GM11168 (cell line): ENCODE results near the gene RTP5.
"Not testable (repeated sequence)": the region's sequence is repeated elsewhere in the genome, so short reads cannot be mapped to it uniquely, and the experiment has no call there.

Source experiments
- in situ Hi-C: fragments of 300-500 bp; cut with MboI; formaldehyde crosslinking; loops from one replicate; pipeline ENCODE4 v1.12.0; 2022; ENCODE audit warnings: low sequenced_read_pairs; ENCODE audit not compliant: unreplicated experiment

RTP5 gene

DNA sequence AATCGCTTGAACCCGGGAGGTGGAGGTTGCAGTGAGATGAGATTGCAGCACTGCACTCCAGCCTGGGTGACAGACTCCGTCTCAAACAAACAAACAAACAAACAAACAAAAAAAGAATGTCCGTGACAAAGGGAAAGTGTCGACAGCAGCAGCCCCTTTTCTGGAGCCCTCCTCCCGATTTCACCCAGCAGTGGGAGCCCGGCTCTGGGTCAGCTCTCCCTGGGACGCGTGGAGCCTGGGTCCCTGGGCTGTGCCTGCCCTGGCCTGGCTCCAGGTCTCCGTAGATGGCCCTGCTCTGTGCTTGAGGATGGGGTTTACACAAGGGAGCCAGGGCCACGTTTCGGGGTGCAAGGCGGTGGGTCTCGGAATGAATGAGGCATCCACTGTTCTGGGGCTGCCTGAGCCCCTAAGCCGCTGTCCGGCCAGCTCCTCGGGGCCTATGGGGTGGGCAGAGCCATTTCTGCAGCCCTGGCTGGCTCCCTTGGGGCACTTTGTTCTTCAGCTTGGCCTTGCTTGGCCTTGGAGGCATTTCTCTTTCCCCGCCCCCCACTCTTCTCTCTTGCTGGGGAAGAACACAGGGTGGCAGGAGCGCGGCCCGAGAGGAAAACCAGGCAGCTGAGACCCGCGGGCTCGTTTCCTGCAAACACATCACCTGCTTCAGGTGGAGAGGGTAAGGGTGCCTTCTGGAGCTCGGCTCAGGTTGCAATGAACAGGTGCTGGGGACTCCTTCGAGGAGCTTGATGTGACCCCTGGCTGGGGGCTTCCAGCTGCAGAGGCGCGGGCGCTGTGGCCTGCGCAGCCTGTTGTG, 29.1 kb downstream of the RTP5 start:
- in situ Hi-C loops = no loop called here

DNA sequence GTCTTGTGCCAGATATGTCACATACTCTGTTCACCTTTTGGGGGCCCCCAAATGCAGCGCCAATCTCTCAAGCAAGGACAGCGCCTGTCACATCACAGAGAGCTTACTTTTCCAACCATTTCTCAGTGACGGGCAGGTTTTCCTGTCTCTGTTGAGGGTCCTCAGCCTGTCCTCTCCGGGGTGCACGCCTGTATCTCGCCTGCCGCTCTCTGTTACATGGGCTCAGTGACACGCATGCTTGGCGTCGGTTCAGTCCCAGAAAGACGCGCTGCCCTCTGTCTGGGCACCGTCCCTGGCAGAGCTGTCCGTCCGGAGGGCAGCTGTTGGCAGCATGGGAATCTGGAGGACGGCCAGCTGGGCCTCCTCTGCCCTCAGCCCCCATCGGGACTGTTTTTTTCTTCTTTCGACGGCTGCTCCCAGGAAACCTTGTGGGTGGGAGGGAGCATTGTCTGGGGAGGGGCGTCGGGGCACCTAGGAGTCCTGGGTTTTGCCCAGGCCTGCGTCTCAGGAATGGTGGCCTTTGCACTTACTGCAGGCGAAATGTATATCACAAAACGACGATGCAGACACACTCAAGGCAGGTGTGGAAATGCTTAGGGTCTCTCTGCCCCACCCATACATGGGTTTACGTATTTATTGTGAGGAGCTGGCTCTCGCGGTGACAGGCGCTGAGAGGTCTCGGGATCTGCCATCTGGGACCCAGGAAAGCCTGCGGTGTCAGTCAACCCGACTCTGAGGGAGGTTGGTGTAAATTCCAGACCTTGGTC, 30.9 kb downstream of the RTP5 start:
- in situ Hi-C loops = no loop called here

DNA sequence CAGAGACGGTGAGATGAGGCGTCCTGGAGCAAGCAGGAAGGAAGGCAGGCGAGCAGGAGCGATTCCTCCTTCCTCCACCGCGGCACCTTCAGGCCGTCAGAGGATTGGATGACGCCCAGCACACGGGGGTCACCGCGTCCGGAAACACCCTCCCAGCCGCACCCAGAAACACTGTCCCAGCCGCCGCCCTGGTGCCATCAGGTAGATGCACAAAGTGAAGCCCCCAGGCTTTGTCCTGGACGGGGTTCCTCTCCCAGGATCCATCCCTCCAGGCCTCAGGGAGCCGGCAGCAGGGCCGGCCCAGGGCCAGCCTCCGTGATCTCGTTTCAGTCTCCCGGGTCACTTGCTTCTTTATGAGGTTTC, 31.5 kb downstream of the RTP5 start:
- in situ Hi-C loops = no loop called here

DNA sequence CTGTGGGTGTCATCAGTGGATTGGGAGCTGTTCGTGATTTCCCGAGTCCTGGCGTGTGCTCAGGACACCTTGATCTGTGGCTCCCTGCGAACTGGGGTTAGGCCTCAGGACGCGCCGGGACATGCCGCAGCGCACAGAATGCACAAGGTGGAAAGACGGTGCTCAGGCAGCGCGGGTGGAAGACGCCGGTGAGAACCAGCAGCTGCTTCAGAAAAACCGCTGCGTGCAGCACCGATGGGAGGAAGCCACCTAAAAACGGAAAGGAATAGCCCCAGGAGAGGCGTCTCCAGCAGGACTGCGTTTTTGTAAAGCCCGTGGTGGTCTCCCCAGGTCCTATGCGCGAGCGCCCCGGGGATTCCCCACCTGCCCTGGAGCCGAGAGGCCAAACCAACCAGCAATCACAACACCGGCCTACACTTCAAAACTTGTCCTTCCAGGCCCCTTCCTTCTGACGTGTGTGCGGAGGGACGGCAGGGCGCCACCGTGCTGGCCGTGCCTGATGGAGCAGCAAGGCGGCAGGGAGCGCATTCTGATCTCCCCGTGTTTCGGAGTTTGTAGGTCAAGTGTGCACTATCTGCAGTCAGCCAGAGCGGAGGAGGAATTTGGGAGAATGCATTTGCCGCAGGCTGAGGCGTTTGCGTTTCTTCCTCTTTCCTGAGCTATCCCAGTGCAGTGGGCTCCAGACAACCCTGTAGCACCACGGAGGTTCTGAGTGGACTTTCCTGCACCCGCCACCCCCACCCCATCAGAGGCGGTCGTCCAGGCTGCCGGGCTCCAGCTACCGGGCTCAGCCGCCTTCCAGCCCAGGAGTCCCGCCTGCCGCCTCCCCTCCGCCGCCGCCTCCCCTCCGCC, 32.2 kb downstream of the RTP5 start:
- in situ Hi-C loops = no loop called here

DNA sequence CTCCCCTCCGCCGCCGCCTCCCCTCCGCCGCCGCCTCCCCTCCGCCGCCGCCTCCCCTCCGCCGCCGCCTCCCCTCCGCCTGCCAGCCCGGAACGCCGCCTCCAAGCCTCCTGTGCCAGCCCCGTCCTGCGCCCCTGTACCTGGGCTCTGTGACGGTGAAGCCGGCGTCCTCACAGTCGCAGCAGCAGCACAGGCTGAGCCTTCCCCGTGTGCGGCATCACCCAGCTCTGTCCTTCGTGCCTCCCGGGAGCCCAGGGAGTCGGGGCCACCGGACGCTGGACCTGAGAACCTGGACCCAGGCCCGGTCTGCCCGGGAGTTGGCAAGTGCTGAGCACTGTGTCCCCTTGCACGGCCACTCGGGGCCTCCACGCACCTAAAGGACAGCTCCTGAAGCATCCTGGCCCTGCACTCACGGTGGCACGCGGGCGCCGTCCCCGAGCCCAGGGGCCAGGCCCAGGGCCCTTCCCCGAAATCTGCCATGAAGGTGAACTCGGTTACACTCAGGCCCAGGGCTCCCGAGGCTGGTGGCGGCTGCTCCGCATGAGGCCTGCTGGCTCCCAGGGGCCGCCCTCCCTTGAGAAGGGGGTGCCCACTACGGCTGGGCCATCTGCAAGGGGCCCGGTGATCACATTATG, 32.9 kb downstream of the RTP5 start:
- in situ Hi-C loops = no loop called here

DNA sequence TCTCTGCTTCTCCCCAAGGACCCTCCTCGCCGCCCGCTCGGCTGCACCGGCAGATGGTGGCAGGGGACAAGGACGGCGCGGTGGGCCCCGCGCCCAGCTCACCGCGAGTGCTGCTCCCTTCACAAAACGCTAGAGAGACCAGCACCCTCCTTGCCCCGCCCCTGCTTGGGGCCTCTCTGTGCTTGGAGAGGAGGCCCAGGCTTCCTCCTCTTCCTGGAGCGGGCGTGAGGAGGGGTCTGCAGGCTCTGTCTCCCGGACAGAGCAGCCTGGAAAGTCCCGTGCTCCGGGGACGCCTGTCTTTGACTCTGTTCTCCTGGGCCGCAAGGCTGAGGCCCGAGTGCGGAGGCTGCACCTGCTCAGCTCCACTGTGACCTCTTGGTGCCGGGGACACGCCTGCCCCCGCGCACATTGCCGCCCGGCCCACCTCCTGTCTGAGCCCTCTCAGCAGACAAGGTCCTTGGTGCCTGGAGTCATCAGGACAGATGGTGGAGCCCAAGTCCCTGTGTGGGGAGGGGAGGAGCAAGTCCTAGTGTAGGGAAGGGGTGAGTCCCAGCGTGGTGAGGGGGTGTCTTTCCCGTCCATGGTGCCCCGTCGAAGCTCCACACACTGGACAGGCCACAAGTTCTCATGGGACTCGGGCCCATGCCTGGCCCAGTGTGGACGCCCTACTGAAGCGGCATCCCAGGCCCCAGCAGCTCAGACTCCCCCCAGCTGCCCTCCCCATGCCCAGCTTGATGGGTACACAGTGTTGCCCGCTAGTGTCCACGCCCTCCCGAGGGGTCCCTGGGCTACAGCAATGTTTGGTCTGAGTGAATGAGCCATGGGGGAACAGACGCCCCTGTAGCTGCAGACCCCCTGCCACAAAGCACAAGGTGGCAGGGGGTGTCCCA, 33.8 kb downstream of the RTP5 start:
- in situ Hi-C loops = no loop called here

DNA sequence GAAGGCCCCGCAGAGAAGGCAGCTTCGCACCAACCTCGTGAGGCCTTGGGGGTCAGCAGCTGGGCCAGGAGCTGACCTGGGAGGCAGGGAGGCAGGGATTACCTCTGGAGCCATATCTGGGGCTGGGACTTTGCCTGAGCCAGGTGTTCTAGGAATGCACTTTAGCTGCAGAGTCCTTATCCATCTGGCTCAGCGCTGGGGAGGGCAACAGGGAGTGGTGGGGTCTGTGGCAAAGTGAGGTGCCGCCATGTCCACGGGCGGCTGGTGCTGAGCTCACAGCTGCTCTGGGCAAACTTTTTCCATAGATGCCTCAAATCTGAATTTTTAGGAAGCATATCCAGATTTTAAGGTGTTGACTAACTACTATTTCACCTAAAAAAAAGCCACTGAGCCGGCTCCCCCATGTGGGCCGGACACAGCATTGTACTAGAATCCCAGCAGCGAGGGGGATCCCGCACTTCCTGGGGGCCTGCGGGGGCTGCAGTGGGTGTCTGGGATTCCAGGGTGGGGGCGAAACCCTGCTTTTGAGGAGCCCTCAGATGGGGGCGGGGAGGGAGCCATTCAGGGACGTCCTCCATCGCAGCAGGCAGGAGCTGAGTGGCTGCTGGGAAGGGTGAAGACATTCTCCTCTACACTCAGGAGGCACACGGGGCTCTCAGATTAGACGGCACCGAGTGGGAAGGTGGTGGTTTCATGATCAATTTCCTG, 34.6 kb downstream of the RTP5 start:
- in situ Hi-C loops = no loop called here

DNA sequence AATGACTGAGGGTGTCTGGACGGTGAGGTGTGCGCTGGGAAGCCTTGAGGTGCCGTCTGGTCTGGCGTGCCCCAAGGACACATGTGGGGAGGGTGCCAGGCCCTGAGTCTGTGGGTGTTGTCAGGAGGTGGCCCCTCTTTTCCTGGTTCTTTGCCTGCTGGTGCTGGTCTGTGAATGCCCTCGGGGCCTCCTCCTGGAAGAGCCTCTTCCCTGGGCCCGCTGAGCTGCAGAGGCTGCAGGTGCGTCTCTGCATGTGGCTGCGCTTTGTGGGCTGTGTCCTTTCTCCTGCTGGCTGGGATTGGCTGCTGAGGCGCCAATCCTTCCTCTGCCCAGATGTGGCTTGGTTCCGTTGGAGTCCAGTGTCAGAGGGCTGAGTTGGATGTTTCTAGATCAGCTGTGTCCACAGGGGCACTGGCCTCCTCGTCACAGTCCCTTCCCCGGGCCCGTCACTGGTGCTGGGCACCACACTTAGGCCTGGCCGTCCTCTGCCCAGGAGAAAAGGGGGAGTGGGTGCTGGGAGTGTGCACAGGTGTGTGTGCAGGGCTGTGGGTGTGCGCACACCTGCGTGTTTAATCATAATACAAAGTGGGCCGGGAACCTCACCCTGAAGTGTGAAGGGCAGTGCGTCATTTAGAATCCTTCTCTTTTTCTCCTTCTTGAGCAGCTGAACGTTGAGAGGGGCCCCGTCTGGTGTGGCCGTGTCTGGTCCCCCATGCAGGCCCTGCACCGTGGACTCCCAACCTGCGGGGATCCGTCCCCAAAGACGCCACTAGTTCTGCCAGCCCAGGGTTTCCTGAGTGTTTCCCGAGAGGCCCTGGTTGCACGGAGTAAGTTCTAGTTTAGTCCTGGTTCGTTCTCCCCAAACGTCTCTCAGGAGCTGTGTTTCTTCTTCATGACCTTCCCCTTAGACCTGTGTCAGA, 35.5 kb downstream of the RTP5 start:
- in situ Hi-C loops = no loop called here

DNA sequence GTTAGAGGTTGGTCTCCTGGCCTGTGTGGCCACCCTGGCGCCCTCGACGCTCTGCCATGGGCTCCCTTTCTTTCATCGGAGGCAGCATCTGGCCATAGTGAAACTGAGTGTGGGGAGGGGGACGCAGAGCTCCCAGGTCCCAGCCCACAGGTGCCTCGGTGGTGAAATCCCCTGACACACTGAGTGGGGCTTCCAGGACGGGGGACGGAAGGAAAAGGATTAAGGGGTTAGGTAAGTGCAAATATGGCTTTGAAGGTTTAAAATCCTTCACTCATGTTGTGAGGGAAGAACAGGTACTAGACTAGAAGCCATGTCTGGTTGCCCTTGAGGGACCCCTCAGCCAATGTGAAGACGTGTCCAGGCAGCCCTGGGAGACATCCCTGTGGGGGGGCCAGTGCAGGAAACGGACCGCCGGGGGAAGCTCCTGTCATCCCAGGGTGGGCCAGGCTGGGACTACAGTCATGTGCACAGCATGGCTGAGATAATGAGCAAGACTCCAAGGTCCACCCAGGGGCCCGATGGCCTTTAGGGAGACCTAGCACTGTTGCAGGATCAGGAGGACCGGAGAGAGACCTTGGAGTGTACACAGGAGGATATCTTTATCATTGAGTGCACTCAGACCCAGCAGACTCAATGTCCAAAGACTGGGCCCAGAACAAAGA, 36.3 kb downstream of the RTP5 start:
- in situ Hi-C loops = no loop called here

DNA sequence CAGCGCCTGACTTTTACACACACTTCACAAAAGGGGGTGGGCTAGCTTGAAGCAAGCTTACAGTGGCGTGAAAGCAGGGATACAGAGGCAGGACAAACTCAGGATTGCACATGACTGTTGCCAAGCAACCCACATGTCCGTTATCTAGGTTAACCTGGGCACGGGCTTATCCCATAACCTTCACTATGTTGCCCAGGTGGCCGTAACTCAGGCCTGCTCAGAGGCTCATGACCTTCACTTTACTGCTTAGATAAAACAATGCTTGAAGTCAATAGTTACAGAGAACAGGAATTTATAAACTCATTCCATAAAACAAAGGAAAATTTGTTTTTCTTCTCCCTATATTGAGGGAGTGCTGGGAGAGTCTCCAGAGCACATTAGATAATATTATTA, 36.8 kb downstream of the RTP5 start:
- in situ Hi-C loops = not testable (repeated sequence)

DNA sequence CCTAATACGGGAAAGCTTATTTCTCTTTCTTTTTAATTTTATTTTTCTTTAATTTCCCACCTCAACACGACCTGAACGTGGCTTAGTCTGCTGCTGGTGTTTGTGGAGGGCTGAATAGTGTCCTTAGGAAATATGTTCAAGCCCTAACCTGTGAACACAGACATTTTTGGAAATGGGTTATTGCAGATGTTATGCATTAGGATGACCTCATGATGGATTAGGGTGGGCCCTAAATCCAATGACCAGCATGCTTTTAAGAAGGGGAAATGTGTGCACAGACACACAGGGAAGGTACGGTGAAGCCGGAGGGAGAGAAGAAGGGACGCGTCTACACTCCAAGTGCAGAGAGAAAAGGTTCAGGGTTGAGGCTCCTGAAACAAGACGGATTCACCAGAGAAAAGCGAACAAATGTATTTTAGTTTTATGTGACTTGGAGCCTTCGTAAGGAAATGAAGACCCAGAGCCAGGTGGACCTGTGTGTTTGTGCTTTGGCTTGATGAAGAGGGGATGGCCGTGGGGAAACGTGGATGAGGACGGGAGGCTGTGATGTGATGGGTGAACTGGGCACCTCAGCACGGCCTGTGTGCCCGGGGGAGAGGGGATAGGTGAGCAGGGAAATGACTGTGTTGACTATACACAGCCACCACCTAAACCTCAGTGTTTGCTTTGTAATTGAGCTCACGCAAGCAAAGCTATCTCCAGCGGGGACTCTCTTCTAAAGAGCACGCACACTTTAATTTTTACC, 37.5 kb downstream of the RTP5 start:
- in situ Hi-C loops = no loop called here

DNA sequence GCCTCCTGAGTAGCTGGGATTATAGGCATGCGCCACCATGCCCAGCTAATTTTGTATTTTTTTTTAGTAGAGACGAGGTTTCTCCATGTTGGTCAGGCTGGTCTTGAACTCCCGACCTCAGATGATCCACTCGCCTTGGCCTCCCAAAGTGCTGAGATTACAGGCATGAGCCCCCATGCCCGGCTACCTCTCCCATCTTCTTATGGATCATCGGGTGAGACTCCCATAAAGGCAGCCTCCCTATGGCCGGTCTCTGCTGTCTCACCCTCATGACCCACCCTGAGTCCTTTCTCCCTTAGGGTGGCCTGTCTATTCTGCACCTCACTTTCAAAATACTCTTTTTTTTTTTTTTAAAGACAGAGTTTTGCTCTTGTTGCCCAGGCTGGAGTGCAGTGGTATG, 38.3 kb downstream of the RTP5 start:
- in situ Hi-C loops = not testable (repeated sequence)

DNA sequence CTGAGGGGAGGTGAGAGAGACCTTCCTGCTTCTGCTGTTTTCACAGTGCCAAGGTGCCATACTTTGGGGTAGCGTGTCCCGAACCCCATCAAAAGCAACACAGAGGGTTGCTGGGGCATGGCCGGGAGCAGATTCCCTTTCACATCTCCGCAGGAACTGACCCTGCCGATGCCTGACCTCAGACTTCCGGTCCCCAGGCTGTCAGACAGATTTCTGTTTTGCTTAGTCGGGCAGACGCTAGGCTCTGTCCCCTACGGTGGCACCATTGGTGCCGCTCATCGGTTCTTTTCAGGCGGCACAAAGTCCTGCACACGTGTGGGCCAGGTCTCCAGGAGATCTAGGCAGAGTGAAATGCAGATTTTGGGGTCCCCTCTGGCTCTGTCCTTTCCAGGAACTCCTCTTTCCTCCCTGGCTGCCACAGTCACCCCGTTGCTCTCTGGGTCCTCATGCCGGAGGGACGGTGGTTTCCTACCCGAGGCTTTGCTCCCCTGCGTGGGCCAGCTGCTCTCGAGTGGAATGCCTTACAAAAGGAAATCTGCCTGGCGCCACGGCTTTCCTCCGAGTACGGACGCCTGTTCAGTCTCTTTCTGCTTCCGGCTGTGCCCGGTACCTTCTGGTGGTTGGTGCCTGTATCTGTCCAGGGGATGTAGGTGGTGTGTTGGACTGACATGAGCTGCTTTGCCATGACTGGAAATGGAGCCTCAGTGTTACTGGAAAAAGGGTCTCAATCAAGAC, 39.3 kb downstream of the RTP5 start:
- in situ Hi-C loops = no loop called here

DNA sequence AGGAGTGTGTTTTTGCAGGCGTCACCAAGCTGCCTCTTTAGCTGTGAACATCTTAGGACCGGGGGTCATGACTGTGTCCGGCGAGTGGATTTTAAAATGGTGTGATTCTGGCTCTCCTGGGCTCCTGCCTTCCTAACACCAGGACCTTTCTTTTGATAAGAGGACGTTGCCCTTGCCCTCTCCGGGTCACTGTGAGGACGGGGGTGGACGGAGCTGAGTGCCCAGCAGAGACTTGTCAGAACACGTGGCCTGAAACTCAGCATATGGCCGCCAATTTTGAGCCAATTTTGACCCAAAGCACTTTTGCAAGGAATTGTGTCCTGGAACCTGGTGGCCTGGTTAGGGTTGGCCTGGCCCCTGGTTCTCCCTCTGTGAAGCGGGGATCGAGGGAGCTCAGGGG, 40.2 kb downstream of the RTP5 start:
- in situ Hi-C loops = no loop called here

DNA sequence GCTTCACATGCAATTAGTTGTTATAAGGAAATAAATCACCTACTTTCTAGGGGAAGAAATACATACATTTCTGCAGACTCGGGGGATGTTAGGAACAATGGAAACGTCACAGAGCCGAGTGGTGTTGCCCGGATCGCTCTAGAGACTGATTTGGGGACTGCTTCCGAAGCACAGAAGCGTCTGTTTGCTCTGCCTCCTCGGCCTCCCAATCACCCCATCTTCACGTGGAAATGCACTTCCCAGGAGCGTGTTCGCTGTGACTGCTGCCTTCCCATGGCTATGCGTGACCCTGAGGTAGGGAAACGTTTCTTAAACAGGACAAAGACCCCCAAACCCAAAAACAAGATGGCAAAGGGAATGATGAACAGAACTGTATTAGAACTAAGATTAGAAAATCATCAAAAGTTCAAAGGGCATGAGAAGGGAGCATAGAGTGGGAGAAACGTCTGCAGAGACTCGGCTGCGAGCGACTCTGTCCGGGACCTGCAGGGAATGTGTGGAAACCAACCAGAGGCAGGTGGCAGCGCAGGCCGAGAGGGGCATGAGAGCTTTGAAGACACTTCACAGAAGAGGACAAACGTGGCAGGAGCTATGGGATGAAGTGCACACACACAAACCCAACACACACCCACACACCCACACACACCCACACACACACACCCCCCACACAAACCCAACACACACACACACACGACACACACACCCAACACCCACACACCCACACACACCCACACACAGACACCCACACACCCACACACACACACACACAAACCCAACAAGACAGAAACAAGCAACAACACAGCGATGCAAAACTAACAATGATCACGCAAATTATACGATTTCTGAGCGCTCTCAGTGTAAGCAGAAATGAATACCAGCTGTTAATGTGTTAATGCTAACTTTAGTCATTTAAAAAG, 41.3 kb downstream of the RTP5 start:
- in situ Hi-C loops = no loop called here
